Osteoblast (primary cell): ENCODE results near the gene CXXC1. TPM values are rescaled to one million over a fixed set of nuclear protein-coding genes. Genes with fewer than 3 reads are reported as not detected.
A peak's percentile ranks its signal among the peaks of the same experiment; 100 is the strongest.

ENCODE experiments used
- DNase-seq: peaks from one replicate; pipeline ENCODE4 v3.0.0; 2011; ENCODE audit warnings: low spot score, mixed read lengths; ENCODE audit not compliant: insufficient read length; ENCODE audit errors: missing footprints
- H2AFZ ChIP-seq: 2 replicates; pipeline ENCODE4 v1.6.0; 2011; ENCODE audit warnings: mild to moderate bottlenecking, low read length
- H3K27ac ChIP-seq: 2 replicates; pipeline ENCODE4 v1.5.1; 2011; ENCODE audit warnings: mild to moderate bottlenecking, low read depth, low read length, moderate library complexity
- H3K27me3 ChIP-seq: 2 replicates; pipeline ENCODE4 v1.6.0; 2012; ENCODE audit warnings: mild to moderate bottlenecking, control low read depth, inconsistent platforms, low read length, moderate library complexity; ENCODE audit not compliant: insufficient read depth
- H3K36me3 ChIP-seq: 2 replicates; pipeline ENCODE4 v1.5.1; 2011; ENCODE audit warnings: mild to moderate bottlenecking, low read length, control low read depth, moderate library complexity; ENCODE audit not compliant: insufficient read depth
- H3K4me1 ChIP-seq: 2 replicates; pipeline ENCODE4 v1.5.1; 2011; ENCODE audit warnings: mild to moderate bottlenecking, low read length, control low read depth, moderate library complexity; ENCODE audit not compliant: insufficient read depth
- H3K4me2 ChIP-seq: 2 replicates; pipeline ENCODE4 v1.6.0; 2011; ENCODE audit warnings: mild to moderate bottlenecking, low read length; ENCODE audit not compliant: insufficient read depth
- H3K4me3 ChIP-seq: fragments of 200-600 bp; sonication (generic); 3 replicates; pipeline ENCODE4 v1.5.1; 2012; ENCODE audit warnings: mild to moderate bottlenecking, low read length, inconsistent platforms; ENCODE audit not compliant: insufficient read depth
- H3K79me2 ChIP-seq: 2 replicates; pipeline ENCODE4 v1.6.0; 2012; ENCODE audit warnings: mild to moderate bottlenecking, low read length, control low read depth, inconsistent platforms; ENCODE audit not compliant: insufficient read depth
- H3K9me3 ChIP-seq: 2 replicates; pipeline ENCODE4 v1.5.1; 2011; ENCODE audit warnings: low read depth, low read length, control low read depth
- H4K20me1 ChIP-seq: 2 replicates; pipeline ENCODE4 v1.6.0; 2012; ENCODE audit warnings: mild to moderate bottlenecking, low read length, control low read depth; ENCODE audit not compliant: insufficient read depth
- CTCF ChIP-seq: IDR thresholded peaks from 2 replicates; pipeline ENCODE4 v1.5.1; 2011; ENCODE audit warnings: mild to moderate bottlenecking, low read depth, low read length, moderate library complexity; ENCODE audit errors: extremely low read depth
- total RNA-seq: library from RNA; depleted of rRNA; stranded (reverse); fragments of >200 nt; gene quantifications from 2 replicates; pipeline ENCODE4 v1.2.3, GENCODE V29; 2012

CXXC1 gene
- total RNA-seq, result 30.4 and 33.3 TPM in 2 replicates

GRCh38 chr18:50287441-50288347, at the start of gene CXXC1:
Gene CXXC1 (minus strand): TSS chr18:50287692. CDS start chr18:50287589, 103 bp downstream.
- peak within 1 kb of the TSS; percentile 99 for H3K4me2 ChIP-seq
- H3K79me2 ChIP-seq, result peaks cover 15% of the 10 kb centered on the region
- DNase-seq, result peak; percentile 98
- no peaks in the 10 kb centered on the region for H3K9me3 ChIP-seq
- peak within 1 kb of the TSS; percentile 100 for H2AFZ ChIP-seq
- H3K27ac ChIP-seq, result peak within 1 kb of the TSS; percentile 50
- no peaks in the 10 kb centered on the region for H4K20me1 ChIP-seq
- H3K4me3 ChIP-seq, result peak within 1 kb of the TSS; percentile 97
- peaks cover 2% of the 10 kb centered on the region for H3K4me1 ChIP-seq
- H3K27me3 ChIP-seq, result peaks cover 6% of the 10 kb centered on the region
- H3K36me3 ChIP-seq, result peaks cover 22% of the 10 kb centered on the region
- peak; percentile 43 for TF ChIP-seq CTCF

- no peaks in the 10 kb centered on the region for H3K36me3 ChIP-seq
- H3K27me3 ChIP-seq, result peaks cover 3% of the 10 kb centered on the region
- H3K27ac ChIP-seq, result no peak overlapping the region
- H3K4me2 ChIP-seq, result no peak overlapping the region
- no peak overlapping the region for H2AFZ ChIP-seq
- DNase-seq, result no peak
- no peak overlapping the region for H3K4me3 ChIP-seq
- TF ChIP-seq CTCF, result no peak
- H4K20me1 ChIP-seq, result no peaks in the 10 kb centered on the region
- no peaks in the 10 kb centered on the region for H3K79me2 ChIP-seq
- no peaks in the 10 kb centered on the region for H3K4me1 ChIP-seq
- H3K9me3 ChIP-seq, result no peaks in the 10 kb centered on the region
Measured at GRCh38 chr18:50334546-50335152, 47.2 kb upstream of the CXXC1 start.

- no peak overlapping the region for H3K27ac ChIP-seq
Measured at GRCh38 chr18:50331691-50332090, 44.2 kb upstream of the CXXC1 start.

More at GRCh38 chr18:50331691-50332090, 44.2 kb upstream of the CXXC1 start:
- no peak for TF ChIP-seq CTCF
- Histone ChIP-seq H3K36me3 (no peaks in the 10 kb centered on the region), H3K79me2 (no peaks in the 10 kb centered on the region), H2AFZ (no peak overlapping the region), H3K4me2 (no peak overlapping the region), H3K4me1 (no peaks in the 10 kb centered on the region), H3K4me3 (no peak overlapping the region), H4K20me1 (no peaks in the 10 kb centered on the region), H3K27me3 (peaks cover 3% of the 10 kb centered on the region), H3K9me3 (no peaks in the 10 kb centered on the region)
- DNase-seq, result no peak
